ENCODE results near the gene DNAH17. TPM values are rescaled to one million over a fixed set of nuclear protein-coding genes. Genes with fewer than 3 reads are reported as not detected.

The DNAH17 gene, protein sequence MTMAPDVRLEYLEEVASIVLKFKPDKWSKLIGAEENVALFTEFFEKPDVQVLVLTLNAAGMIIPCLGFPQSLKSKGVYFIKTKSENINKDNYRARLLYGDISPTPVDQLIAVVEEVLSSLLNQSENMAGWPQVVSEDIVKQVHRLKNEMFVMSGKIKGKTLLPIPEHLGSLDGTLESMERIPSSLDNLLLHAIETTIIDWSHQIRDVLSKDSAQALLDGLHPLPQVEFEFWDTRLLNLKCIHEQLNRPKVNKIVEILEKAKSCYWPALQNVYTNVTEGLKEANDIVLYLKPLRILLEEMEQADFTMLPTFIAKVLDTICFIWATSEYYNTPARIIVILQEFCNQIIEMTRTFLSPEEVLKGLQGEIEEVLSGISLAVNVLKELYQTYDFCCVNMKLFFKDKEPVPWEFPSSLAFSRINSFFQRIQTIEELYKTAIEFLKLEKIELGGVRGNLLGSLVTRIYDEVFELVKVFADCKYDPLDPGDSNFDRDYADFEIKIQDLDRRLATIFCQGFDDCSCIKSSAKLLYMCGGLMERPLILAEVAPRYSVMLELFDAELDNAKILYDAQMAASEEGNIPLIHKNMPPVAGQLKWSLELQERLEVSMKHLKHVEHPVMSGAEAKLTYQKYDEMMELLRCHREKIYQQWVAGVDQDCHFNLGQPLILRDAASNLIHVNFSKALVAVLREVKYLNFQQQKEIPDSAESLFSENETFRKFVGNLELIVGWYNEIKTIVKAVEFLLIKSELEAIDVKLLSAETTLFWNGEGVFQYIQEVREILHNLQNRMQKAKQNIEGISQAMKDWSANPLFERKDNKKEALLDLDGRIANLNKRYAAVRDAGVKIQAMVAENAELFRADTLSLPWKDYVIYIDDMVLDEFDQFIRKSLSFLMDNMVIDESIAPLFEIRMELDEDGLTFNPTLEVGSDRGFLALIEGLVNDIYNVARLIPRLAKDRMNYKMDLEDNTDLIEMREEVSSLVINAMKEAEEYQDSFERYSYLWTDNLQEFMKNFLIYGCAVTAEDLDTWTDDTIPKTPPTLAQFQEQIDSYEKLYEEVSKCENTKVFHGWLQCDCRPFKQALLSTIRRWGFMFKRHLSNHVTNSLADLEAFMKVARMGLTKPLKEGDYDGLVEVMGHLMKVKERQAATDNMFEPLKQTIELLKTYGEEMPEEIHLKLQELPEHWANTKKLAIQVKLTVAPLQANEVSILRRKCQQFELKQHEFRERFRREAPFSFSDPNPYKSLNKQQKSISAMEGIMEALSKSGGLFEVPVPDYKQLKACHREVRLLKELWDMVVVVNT (N-terminal part only)
- 1.3 TPM for total RNA-seq (ENCODE audit: unreplicated experiment)
- long read RNA-seq, partial matches to known transcripts, result 0 of 2 reads
- long read RNA-seq, other reads (novel, unspliced or antisense), result 2 of 2 reads

DNA sequence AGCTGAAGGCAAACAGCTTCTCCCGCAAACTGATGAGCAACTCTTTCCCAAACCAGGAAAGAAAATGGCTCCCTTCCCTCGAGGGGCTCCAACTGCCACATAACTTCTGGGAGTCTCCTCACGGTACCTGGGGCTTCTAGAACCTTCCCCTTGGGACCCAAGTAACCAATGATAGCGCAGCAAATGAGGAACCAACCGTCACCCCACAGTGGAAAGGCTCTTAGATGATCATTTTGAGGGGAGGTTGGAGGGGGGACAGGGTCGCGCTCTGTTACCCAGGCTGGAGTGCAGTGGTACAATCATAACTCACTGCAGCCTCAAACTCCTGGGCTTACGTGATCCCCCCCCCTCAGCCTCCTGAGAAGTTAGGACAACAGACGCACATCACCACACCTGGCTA, at the start of gene DNAH17:
TSS of gene DNAH17 (minus strand) at position 101 of the 400 bp plus-strand sequence. CDS start 2,339 bp downstream, outside the sequence.
- peaks cover 3% of the 10 kb centered on the region for H3K27me3 Mint-ChIP-seq (ENCODE audit: unreplicated experiment)
- H3K36me3 Mint-ChIP-seq (ENCODE audit: unreplicated experiment), result no peaks in the 10 kb centered on the region
- H3K27ac Mint-ChIP-seq (ENCODE audit: unreplicated experiment), result no peak within 1 kb of the TSS
- no peak within 1 kb of the TSS for H3K4me3 Mint-ChIP-seq (ENCODE audit: unreplicated experiment)
- TF ChIP-seq, protein P1, sequence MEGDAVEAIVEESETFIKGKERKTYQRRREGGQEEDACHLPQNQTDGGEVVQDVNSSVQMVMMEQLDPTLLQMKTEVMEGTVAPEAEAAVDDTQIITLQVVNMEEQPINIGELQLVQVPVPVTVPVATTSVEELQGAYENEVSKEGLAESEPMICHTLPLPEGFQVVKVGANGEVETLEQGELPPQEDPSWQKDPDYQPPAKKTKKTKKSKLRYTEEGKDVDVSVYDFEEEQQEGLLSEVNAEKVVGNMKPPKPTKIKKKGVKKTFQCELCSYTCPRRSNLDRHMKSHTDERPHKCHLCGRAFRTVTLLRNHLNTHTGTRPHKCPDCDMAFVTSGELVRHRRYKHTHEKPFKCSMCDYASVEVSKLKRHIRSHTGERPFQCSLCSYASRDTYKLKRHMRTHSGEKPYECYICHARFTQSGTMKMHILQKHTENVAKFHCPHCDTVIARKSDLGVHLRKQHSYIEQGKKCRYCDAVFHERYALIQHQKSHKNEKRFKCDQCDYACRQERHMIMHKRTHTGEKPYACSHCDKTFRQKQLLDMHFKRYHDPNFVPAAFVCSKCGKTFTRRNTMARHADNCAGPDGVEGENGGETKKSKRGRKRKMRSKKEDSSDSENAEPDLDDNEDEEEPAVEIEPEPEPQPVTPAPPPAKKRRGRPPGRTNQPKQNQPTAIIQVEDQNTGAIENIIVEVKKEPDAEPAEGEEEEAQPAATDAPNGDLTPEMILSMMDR (IDR thresholded peaks at IDR 0.05; ENCODE audit: partially characterized antibody, unreplicated experiment), result no peak
- H3K4me1 Mint-ChIP-seq (ENCODE audit: low read depth, unreplicated experiment), result no peaks in the 10 kb centered on the region
- H3K9me3 Mint-ChIP-seq (ENCODE audit: unreplicated experiment), result no peaks in the 10 kb centered on the region
- no peak for DNase-seq

DNA sequence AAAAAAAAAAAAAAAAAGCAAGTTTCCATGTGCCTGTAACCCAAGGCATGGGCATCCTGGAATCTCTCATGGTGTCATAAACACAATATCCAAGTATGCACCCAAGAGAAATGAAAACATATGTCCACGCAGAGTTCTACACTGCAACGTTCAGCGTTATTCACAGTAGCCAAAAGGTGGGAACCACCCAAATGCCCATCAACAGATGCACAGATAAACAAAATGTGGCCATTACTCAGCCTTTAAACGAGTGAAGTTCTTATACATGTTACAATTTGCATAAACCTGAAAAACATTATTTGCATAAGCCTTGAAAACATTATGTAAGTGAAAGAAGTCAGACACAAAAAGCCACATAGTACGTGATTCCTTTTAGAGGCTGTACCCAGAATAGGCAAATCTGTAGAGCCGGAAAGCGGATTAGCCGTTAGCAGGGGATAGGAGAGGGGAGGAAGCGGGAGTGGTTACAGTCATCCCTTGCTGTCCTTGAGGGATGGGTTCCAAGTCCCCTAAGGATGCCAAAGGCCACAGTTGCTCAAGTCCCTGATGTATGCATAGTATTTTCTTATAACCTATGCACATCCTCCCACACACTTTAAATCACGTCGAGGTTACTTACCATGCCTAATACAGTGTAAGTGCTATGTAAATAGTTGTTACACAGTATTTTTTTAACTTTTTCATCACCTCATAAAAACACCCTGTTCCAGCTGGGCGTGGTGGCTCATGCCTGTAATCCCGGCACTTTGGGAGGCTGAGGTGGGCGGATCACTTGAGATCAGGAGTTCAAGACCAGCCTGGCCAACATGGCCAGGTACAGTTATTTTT, 47.3 kb upstream of the DNAH17 start:
- H3K27ac Mint-ChIP-seq (ENCODE audit: unreplicated experiment), result no peak overlapping the region
- H3K4me3 Mint-ChIP-seq (ENCODE audit: unreplicated experiment), result no peak overlapping the region
- H3K27me3 Mint-ChIP-seq (ENCODE audit: unreplicated experiment), result peaks cover 5% of the 10 kb centered on the region
- H3K4me1 Mint-ChIP-seq (ENCODE audit: low read depth, unreplicated experiment), result peaks cover 4% of the 10 kb centered on the region
- TF ChIP-seq, protein P1 (IDR thresholded peaks at IDR 0.05; ENCODE audit: partially characterized antibody, unreplicated experiment), result no peak
- DNase-seq, result no peak
- no peaks in the 10 kb centered on the region for H3K36me3 Mint-ChIP-seq (ENCODE audit: unreplicated experiment)
- peaks cover 4% of the 10 kb centered on the region for H3K9me3 Mint-ChIP-seq (ENCODE audit: unreplicated experiment)

DNA sequence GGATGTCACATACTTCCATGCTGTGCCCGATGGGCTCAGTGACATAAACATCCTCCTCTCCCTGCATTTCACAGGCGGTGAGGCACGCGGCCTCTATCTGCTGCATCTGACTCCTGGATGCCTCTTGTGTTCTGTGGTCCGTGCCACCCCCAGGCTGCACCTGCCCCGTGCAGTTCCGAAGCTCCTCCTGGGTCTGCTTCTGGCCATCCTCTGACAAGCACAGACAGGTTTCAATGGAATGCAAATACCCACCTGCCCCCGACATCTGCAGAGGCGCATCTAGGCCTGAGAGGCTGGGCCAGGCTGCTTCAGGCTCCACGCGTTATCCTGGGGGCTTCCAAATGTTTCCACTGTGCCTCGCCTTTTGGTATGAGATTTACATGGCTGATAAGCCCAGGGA, 46.3 kb upstream of the DNAH17 start:
- DNase-seq, result no peak
- TF ChIP-seq, protein P1 (IDR thresholded peaks at IDR 0.05; ENCODE audit: partially characterized antibody, unreplicated experiment), result no peak
- Mint-ChIP-seq H3K4me1 (ENCODE audit: low read depth, unreplicated experiment) (no peaks in the 10 kb centered on the region), H3K27me3 (ENCODE audit: unreplicated experiment) (peaks cover 3% of the 10 kb centered on the region), H3K27ac (ENCODE audit: unreplicated experiment) (no peak overlapping the region), H3K36me3 (ENCODE audit: unreplicated experiment) (no peaks in the 10 kb centered on the region), H3K9me3 (ENCODE audit: unreplicated experiment) (peaks cover 4% of the 10 kb centered on the region), H3K4me3 (ENCODE audit: unreplicated experiment) (no peak overlapping the region)

DNA sequence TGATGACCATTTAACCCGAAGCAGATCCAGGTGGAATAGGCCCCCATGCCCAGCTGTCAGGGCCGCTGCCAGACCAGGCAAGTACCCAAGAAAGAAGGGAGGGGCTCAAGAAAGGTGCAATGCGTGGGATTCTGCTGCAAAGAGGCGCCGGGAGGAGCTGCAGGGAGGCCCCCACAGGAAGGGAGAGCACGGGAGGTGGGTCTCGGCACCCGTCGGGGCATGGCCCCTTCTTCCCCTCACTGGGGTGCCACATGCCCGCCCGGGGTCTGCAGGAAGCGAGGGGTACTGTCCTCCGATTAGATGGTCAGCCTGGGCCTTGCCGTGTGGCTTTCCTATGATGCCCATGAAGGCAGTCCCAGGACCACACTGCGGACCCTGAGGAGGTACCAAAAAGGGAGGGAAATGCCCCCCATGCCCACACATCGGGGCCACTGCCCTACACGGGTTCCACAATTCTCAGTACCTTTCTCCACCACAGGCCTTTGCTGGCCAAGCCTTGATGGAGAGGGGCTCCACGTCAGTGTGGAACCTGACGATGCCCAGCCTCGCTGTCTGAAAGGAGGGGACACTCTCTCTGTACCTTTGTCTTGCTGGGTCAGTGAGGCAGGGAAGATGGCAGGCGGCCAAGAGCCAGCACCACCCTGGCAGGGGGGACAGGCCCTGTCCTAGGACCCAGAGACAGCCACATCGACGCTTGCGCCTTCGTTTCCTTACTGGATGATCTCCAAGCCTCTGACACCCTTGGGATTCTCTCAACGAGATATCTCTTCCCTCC, 45.5 kb upstream of the DNAH17 start:
- Mint-ChIP-seq H3K9me3 (ENCODE audit: unreplicated experiment) (peaks cover 8% of the 10 kb centered on the region), H3K4me1 (ENCODE audit: low read depth, unreplicated experiment) (no peaks in the 10 kb centered on the region), H3K36me3 (ENCODE audit: unreplicated experiment) (peaks cover 6% of the 10 kb centered on the region), H3K4me3 (ENCODE audit: unreplicated experiment) (no peak overlapping the region), H3K27me3 (ENCODE audit: unreplicated experiment) (peaks cover 2% of the 10 kb centered on the region), H3K27ac (ENCODE audit: unreplicated experiment) (peak overlapping the region; percentile 11)
- DNase-seq, result no peak
- TF ChIP-seq, protein P1 (IDR thresholded peaks at IDR 0.05; ENCODE audit: partially characterized antibody, unreplicated experiment), result no peak
